Kidney (tissue), 22 donors: ENCODE measurements around the gene RNPS1. TPM values are rescaled to one million over a fixed set of nuclear protein-coding genes. Genes with fewer than 3 reads are reported as not detected.

Source experiments
- DNase-seq, 5 donors: peaks; one replicate each; pipeline ENCODE4 v3.0.0-alpha.2; 2013 to 2020
- FAIRE-seq: peaks from 2 replicates; lab custom pipeline; 2012; peaks lifted over from hg19 to GRCh38; lab: Jason Lieb, UNC
- H3K27ac ChIP-seq, 2 donors: one replicate each; pipeline ENCODE4 v1.7.0; 2013; ENCODE audit warnings: low read depth in 2 of 2, low read length in 2 of 2, inconsistent platforms in 1 of 2
- H3K27me3 ChIP-seq: one replicate; pipeline ENCODE4 v1.7.1; 2013; ENCODE audit warnings: low read length, inconsistent platforms; ENCODE audit not compliant: control insufficient read depth, insufficient read depth
- H3K36me3 ChIP-seq, 3 donors: one replicate each; pipeline versions ENCODE4 v1.7.0 to v1.7.1; 2013; ENCODE audit warnings: low read length in 3 of 3, control low read depth in 1 of 3, inconsistent platforms in 1 of 3; ENCODE audit not compliant: insufficient read depth in 3 of 3, control insufficient read depth in 2 of 3
- H3K4me1 ChIP-seq, 3 donors: one replicate each; pipeline versions ENCODE4 v1.7.0 to v1.7.1; 2013; ENCODE audit warnings: low read length in 3 of 3, inconsistent platforms in 1 of 3, low read depth in 1 of 3; ENCODE audit not compliant: control insufficient read depth in 2 of 3, insufficient read depth in 2 of 3
- H3K4me3 ChIP-seq, 3 donors: one replicate each; pipeline versions ENCODE4 v1.7.0 to v1.8.1; 2013; ENCODE audit warnings: low read length in 3 of 3, control low read depth in 1 of 3, inconsistent platforms in 1 of 3
- H3K9ac ChIP-seq, 3 donors: one replicate each; pipeline versions ENCODE4 v1.7.0 to v1.7.1; 2013; ENCODE audit warnings: low read length in 3 of 3, control low read depth in 1 of 3, inconsistent platforms in 1 of 3
- H3K9me3 ChIP-seq, 3 donors: one replicate each; pipeline versions ENCODE4 v1.7.0 to v1.7.1; 2013; ENCODE audit warnings: low read length in 3 of 3, control low read depth in 1 of 3, inconsistent platforms in 1 of 3; ENCODE audit not compliant: control insufficient read depth in 2 of 3, insufficient read depth in 1 of 3
- intact Hi-C: fragments of 100-400 bp; cut with DNase I; formaldehyde crosslinking; loops from one replicate; pipeline ENCODE4 v1.11.1; 2022
- long read RNA-seq, 10 donors: library from polyadenylated mRNA in 1 of 10; unstranded in 1 of 10; transcript quantifications; one replicate each; pipeline ENCODE4 v2.0.0 and lab custom pipeline, GENCODE V29; 2021 to 2026
- polyA plus RNA-seq: library from polyadenylated mRNA; stranded (reverse); fragments of 350-450 nt; fragmentation: Illumina TruSeq; extraction: RNeasy Lipid Tissue Mini Kit (QIAGEN cat#74804); gene quantifications from one replicate; pipeline ENCODE4 v1.2.3, GENCODE V29; 2014; ENCODE audit warnings: low read depth, low replicate concordance; ENCODE audit not compliant: insufficient read depth
- total RNA-seq: library from RNA; stranded (reverse); fragmentation: NEBNext Ultra II Directional; extraction: Animal tissue kit (Norgen Biotek cat#: 25700); gene quantifications from one replicate; pipeline ENCODE4 v1.2.1, GENCODE V29; 2021
- TF ChIP-seq, protein P1 (sequence below): IDR thresholded peaks from 3 replicates; pipeline ENCODE4 v1.5.1; 2012; ENCODE audit warnings: mild to moderate bottlenecking, moderate library complexity, borderline replicate concordance; ENCODE audit not compliant: insufficient read depth; ENCODE audit errors: extremely low read depth
- donor health status: control.
- donor health status: control.
- donor health status: control.
- donor health status: control.
- donor health status: control.
- donor health status: DM: yes; HTN: yes; CAD: no.
- donor health status: Normal renal cell carcinoma (clear cell type).

The RNPS1 gene
- 134 TPM for total RNA-seq
- polyA plus RNA-seq = 102 TPM
- long read RNA-seq, donor 1, transcript RNPS1-202 (8 exons, 2,241 nt) = major isoform, 21 of 77 reads
- long read RNA-seq, donor 1, transcript RNPS1-220 (7 exons, 2,037 nt) = minor isoform, 15 of 77 reads
- long read RNA-seq, donor 1, transcript RNPS1-217 (7 exons, 1,514 nt) = minor isoform, 9 of 77 reads
- long read RNA-seq, donor 1, transcript RNPS1-206 (2 exons, 2,223 nt) = minor isoform, 12 of 77 reads
- long read RNA-seq, donor 1, partial matches to known transcripts = 6 of 77 reads
- long read RNA-seq, donor 1, other reads (novel, unspliced or antisense) = 0 of 77 reads
- long read RNA-seq, donor 2, transcript RNPS1-206 (2 exons, 2,223 nt) = minor isoform, 9 of 70 reads
- long read RNA-seq, donor 2, transcript RNPS1-220 (7 exons, 2,037 nt) = minor isoform, 19 of 70 reads
- long read RNA-seq, donor 2, transcript RNPS1-202 (8 exons, 2,241 nt) = major isoform, 21 of 70 reads
- long read RNA-seq, donor 2, partial matches to known transcripts = 5 of 70 reads
- long read RNA-seq, donor 2, other reads (novel, unspliced or antisense) = 0 of 70 reads
- long read RNA-seq, donor 3, transcript RNPS1-202 (8 exons, 2,241 nt) = minor isoform, 24 of 123 reads
- long read RNA-seq, donor 3, transcript RNPS1-220 (7 exons, 2,037 nt) = major isoform, 27 of 123 reads
- long read RNA-seq, donor 3, transcript RNPS1-206 (2 exons, 2,223 nt) = minor isoform, 13 of 123 reads
- long read RNA-seq, donor 3, transcript RNPS1-219 (6 exons, 1,685 nt) = minor isoform, 8 of 123 reads
- long read RNA-seq, donor 3, partial matches to known transcripts = 39 of 123 reads
- long read RNA-seq, donor 3, other reads (novel, unspliced or antisense) = 0 of 123 reads
- long read RNA-seq, donor 4, transcript RNPS1-220 (7 exons, 2,037 nt) = major isoform, 22 of 67 reads
- long read RNA-seq, donor 4, transcript RNPS1-202 (8 exons, 2,241 nt) = minor isoform, 17 of 67 reads
- long read RNA-seq, donor 4, transcript RNPS1-217 (7 exons, 1,514 nt) = minor isoform, 7 of 67 reads
- long read RNA-seq, donor 4, partial matches to known transcripts = 7 of 67 reads
- long read RNA-seq, donor 4, other reads (novel, unspliced or antisense) = 0 of 67 reads
- long read RNA-seq, donor 5, partial matches to known transcripts = 0 of 7 reads
- long read RNA-seq, donor 5, other reads (novel, unspliced or antisense) = 0 of 7 reads
- long read RNA-seq, donor 6, transcript RNPS1-220 (7 exons, 2,037 nt) = major isoform, 5 of 16 reads
- long read RNA-seq, donor 6, partial matches to known transcripts = 0 of 16 reads
- long read RNA-seq, donor 6, other reads (novel, unspliced or antisense) = 0 of 16 reads
- long read RNA-seq, donor 7, transcript RNPS1-220 (7 exons, 2,037 nt) = minor isoform, 37 of 112 reads
- long read RNA-seq, donor 7, transcript RNPS1-202 (8 exons, 2,241 nt) = major isoform, 40 of 112 reads
- long read RNA-seq, donor 7, transcript RNPS1-221 (1 exons, 1,826 nt) = minor isoform, 8 of 112 reads
- long read RNA-seq, donor 7, partial matches to known transcripts = 3 of 112 reads
- long read RNA-seq, donor 7, other reads (novel, unspliced or antisense) = 14 of 112 reads
- long read RNA-seq, donor 8, transcript RNPS1-220 (7 exons, 2,037 nt) = major isoform, 24 of 95 reads
- long read RNA-seq, donor 8, transcript RNPS1-219 (6 exons, 1,685 nt) = minor isoform, 6 of 95 reads
- long read RNA-seq, donor 8, transcript RNPS1-202 (8 exons, 2,241 nt) = major isoform, 24 of 95 reads
- long read RNA-seq, donor 8, transcript RNPS1-217 (7 exons, 1,514 nt) = minor isoform, 11 of 95 reads
- long read RNA-seq, donor 8, partial matches to known transcripts = 23 of 95 reads
- long read RNA-seq, donor 8, other reads (novel, unspliced or antisense) = 0 of 95 reads
- long read RNA-seq, donor 9, transcript RNPS1-217 (7 exons, 1,514 nt) = minor isoform, 7 of 48 reads
- long read RNA-seq, donor 9, transcript RNPS1-219 (6 exons, 1,685 nt) = minor isoform, 8 of 48 reads
- long read RNA-seq, donor 9, transcript RNPS1-202 (8 exons, 2,241 nt) = minor isoform, 8 of 48 reads
- long read RNA-seq, donor 9, transcript RNPS1-220 (7 exons, 2,037 nt) = major isoform, 10 of 48 reads
- long read RNA-seq, donor 9, partial matches to known transcripts = 14 of 48 reads
- long read RNA-seq, donor 9, other reads (novel, unspliced or antisense) = 0 of 48 reads
- long read RNA-seq, donor 10, transcript RNPS1-217 (7 exons, 1,514 nt) = minor isoform, 5 of 100 reads
- long read RNA-seq, donor 10, transcript RNPS1-202 (8 exons, 2,241 nt) = major isoform, 26 of 100 reads
- long read RNA-seq, donor 10, transcript RNPS1-220 (7 exons, 2,037 nt) = minor isoform, 21 of 100 reads
- long read RNA-seq, donor 10, transcript RNPS1-206 (2 exons, 2,223 nt) = minor isoform, 14 of 100 reads
- long read RNA-seq, donor 10, partial matches to known transcripts = 20 of 100 reads
- long read RNA-seq, donor 10, other reads (novel, unspliced or antisense) = 0 of 100 reads

DNA sequence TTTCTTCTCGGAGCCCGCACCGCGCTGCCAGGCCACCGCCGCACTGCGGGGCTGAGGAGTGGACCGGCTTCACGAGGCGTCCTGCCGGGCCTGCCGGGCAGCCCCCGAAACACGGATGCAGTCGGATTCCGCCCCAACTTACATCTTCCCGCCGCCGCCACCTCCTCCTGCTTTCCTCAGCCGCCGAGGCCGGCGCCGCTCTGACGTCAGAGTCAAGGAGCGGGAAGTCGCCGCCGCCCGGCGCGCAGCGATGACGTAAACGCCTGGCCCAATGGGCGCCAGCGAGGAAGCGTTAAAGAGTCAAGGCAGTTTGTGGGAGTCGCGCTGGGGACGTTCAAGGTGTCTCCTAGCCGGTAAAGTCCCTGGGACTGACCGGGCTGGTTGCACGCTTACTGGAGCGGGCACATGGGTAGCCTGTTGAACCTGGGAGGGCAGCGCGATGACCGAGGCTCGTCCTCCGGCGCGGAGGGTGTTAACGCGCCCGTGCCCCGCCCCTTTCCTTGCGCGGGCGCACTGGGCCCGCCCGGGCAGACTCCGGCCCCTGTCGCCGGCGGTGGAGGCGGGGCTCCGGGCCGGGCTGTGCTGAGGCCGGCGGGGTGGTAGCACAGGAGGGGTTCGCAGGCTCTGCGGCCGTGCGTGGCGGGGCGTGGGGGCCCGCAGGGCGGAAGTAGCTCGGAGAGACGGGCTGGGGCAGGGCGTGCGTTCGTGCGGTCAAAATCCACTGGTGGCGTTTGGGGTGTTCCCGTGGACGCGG, at the start of gene RNPS1:
Gene RNPS1 (minus strand): TSS at position 214 of the 754 bp plus-strand sequence. CDS start 3,483 bp downstream, outside the sequence.
- peak; percentile 97 to 99 (median 99) for DNase-seq
- peaks cover 0 to 10% (median 3%) of the 10 kb centered on the region in 3 donors for H3K4me1 ChIP-seq
- H3K27ac ChIP-seq = peak within 1 kb of the TSS; percentile 97 to 99
- TF ChIP-seq, protein P1, sequence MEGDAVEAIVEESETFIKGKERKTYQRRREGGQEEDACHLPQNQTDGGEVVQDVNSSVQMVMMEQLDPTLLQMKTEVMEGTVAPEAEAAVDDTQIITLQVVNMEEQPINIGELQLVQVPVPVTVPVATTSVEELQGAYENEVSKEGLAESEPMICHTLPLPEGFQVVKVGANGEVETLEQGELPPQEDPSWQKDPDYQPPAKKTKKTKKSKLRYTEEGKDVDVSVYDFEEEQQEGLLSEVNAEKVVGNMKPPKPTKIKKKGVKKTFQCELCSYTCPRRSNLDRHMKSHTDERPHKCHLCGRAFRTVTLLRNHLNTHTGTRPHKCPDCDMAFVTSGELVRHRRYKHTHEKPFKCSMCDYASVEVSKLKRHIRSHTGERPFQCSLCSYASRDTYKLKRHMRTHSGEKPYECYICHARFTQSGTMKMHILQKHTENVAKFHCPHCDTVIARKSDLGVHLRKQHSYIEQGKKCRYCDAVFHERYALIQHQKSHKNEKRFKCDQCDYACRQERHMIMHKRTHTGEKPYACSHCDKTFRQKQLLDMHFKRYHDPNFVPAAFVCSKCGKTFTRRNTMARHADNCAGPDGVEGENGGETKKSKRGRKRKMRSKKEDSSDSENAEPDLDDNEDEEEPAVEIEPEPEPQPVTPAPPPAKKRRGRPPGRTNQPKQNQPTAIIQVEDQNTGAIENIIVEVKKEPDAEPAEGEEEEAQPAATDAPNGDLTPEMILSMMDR = peak; percentile 3
- no peaks in the 10 kb centered on the region for H3K27me3 ChIP-seq
- H3K9me3 ChIP-seq = no peaks in the 10 kb centered on the region
- peak within 1 kb of the TSS; percentile 73 to 97 (median 87) for H3K4me3 ChIP-seq
- H3K9ac ChIP-seq = peak within 1 kb of the TSS; percentile 48 to 90 (median 78)
- H3K36me3 ChIP-seq = peaks cover 0 to 3% (median 2%) of the 10 kb centered on the region in 3 donors
- intact Hi-C loops = no loop called here
- no peak for FAIRE-seq

DNA sequence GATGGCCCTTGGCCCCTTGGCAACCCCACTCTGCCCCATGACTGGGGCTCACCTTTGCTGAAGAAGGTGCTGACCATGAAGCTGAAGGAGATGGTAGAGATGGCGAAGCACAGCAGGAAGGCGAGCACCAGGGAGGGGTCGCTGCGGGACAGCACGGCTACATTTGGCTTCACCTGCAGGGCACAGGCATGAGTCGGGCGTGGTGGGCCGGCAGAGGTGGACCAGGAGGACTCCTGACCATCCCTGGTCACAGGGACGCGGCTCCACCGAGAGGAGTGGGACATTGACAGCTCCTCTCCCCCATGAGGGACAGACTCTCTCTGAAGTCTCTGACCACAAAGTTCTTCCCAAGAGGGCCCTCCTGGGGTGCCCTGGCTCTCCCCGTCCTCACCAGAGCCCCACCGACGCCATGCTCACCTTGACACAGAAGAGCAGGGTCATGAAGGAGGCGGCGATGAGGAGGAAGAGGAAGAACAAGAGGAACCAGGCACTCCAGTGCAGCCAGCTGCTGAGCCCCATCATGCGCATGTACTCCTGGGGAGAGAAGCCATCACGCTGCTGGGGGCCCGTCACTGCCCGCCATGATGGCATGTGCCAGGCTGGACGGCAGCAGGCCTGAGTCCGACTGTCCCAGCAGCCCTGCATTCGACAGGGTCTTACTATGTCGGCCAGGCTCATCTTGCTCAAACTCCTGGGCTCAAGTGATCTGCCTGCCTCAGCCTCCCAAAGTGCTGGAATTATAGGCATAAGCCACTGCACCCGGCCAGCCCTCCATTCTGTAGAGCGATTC, 49.5 kb upstream of the RNPS1 start:
- Histone ChIP-seq H3K4me1 (no peaks in the 10 kb centered on the region), H3K9me3 (no peaks in the 10 kb centered on the region), H3K36me3 (no peaks in the 10 kb centered on the region), H3K27ac (no peak overlapping the region), H3K27me3 (no peaks in the 10 kb centered on the region), H3K4me3 (no peak overlapping the region), H3K9ac (no peak overlapping the region)
- DNase-seq (no peak), FAIRE-seq (no peak)
- TF ChIP-seq, protein P1 = no peak
- intact Hi-C loops = no loop called here
